Measurements from ENCODE around the gene MCOLN3.

The MCOLN3 gene

GRCh38 chr1:85054664-85055063 lies 6.4 kb upstream of the MCOLN3 start:
- Histone ChIP-seq H3K27ac (ENCODE audit: low read depth, low read length) (no peak overlapping the region), H3K36me3 (ENCODE audit: control insufficient read depth, low read length) (no peaks in the 10 kb centered on the region), H3K4me1 (ENCODE audit: control insufficient read depth, low read length) (no peaks in the 10 kb centered on the region), H3K79me2 (ENCODE audit: control insufficient read depth, low read length) (no peaks in the 10 kb centered on the region), H3K27me3 (ENCODE audit: control insufficient read depth, low read length) (peaks cover 16% of the 10 kb centered on the region), H4K20me1 (ENCODE audit: control insufficient read depth, insufficient read depth, low read depth, low read length) (no peaks in the 10 kb centered on the region), H3F3A (ENCODE audit: control insufficient read depth, insufficient read depth) (no peaks in the 10 kb centered on the region), H3K9me3 (ENCODE audit: control insufficient read depth, insufficient read depth, low read length) (no peaks in the 10 kb centered on the region), H3K4me3 (ENCODE audit: low read length) (no peak overlapping the region), H3K9me2 (replicated peaks; ENCODE audit: control insufficient read depth, low read length) (no peaks in the 10 kb centered on the region), H3K4me2 (ENCODE audit: low read length) (no peak overlapping the region)
- TF ChIP-seq EZH2phosphoT487 (IDR thresholded peaks at IDR 0.05; ENCODE audit: borderline replicate concordance, low read length) (no peak), CTCF (IDR thresholded peaks at IDR 0.05; ENCODE audit: low read depth, low read length, poor library complexity, severe bottlenecking) (no peak)

- Histone ChIP-seq H3K27ac (ENCODE audit: low read depth, low read length) (no peak overlapping the region), H3K9me3 (ENCODE audit: control insufficient read depth, insufficient read depth, low read length) (no peaks in the 10 kb centered on the region), H3K36me3 (ENCODE audit: control insufficient read depth, low read length) (no peaks in the 10 kb centered on the region), H3K4me1 (ENCODE audit: control insufficient read depth, low read length) (peaks cover 6% of the 10 kb centered on the region), H3K79me2 (ENCODE audit: control insufficient read depth, low read length) (no peaks in the 10 kb centered on the region), H3K4me3 (ENCODE audit: low read length) (no peak overlapping the region), H4K20me1 (ENCODE audit: control insufficient read depth, insufficient read depth, low read depth, low read length) (no peaks in the 10 kb centered on the region), H3F3A (ENCODE audit: control insufficient read depth, insufficient read depth) (no peaks in the 10 kb centered on the region), H3K27me3 (ENCODE audit: control insufficient read depth, low read length) (peaks cover 58% of the 10 kb centered on the region), H3K4me2 (ENCODE audit: low read length) (no peak overlapping the region), H3K9me2 (replicated peaks; ENCODE audit: control insufficient read depth, low read length) (no peaks in the 10 kb centered on the region)
- TF ChIP-seq CTCF (IDR thresholded peaks at IDR 0.05; ENCODE audit: low read depth, low read length, poor library complexity, severe bottlenecking) (no peak), EZH2phosphoT487 (IDR thresholded peaks at IDR 0.05; ENCODE audit: borderline replicate concordance, low read length) (no peak)
Observed at GRCh38 chr1:85049735-85050166, 1.5 kb upstream of the MCOLN3 start.

GRCh38 chr1:85047472-85048295 lies 616 bp downstream of the MCOLN3 start:
- H3K36me3 ChIP-seq (ENCODE audit: control insufficient read depth, low read length), result no peaks in the 10 kb centered on the region
- H3K27ac ChIP-seq (ENCODE audit: low read depth, low read length), result no peak overlapping the region
- H4K20me1 ChIP-seq (ENCODE audit: control insufficient read depth, insufficient read depth, low read depth, low read length), result no peaks in the 10 kb centered on the region
- no peaks in the 10 kb centered on the region for H3K79me2 ChIP-seq (ENCODE audit: control insufficient read depth, low read length)
- H3K9me2 ChIP-seq (replicated peaks; ENCODE audit: control insufficient read depth, low read length), result no peaks in the 10 kb centered on the region
- H3K4me2 ChIP-seq (ENCODE audit: low read length), result peak overlapping the region; percentile 69
- peaks cover 65% of the 10 kb centered on the region for H3K27me3 ChIP-seq (ENCODE audit: control insufficient read depth, low read length)
- H3K4me1 ChIP-seq (ENCODE audit: control insufficient read depth, low read length), result peaks cover 6% of the 10 kb centered on the region
- H3K4me3 ChIP-seq (ENCODE audit: low read length), result peak overlapping the region; percentile 63; the same call in 1 of the 2 replicates
- TF ChIP-seq EZH2phosphoT487 (IDR thresholded peaks at IDR 0.05; ENCODE audit: borderline replicate concordance, low read length) (peak; percentile 75), CTCF (IDR thresholded peaks at IDR 0.05; ENCODE audit: low read depth, low read length, poor library complexity, severe bottlenecking) (no peak)
- no peaks in the 10 kb centered on the region for H3F3A ChIP-seq (ENCODE audit: control insufficient read depth, insufficient read depth)
- no peaks in the 10 kb centered on the region for H3K9me3 ChIP-seq (ENCODE audit: control insufficient read depth, insufficient read depth, low read length)
